OCI-M2 (cell line): ENCODE data around the gene STH.
"Not testable (repeated sequence)": the region's sequence is repeated elsewhere in the genome, so short reads cannot be mapped to it uniquely, and the experiment has no call there.

ENCODE experiments used
- DNase-seq: peaks from one replicate; lab custom pipeline; 2025; ENCODE audit not compliant: unreplicated experiment; lab: John Stamatoyannopoulos, UW

The STH gene

GRCh38 chr17:45998987-45999899, at the start of gene STH:
TSS of gene STH (plus strand) at chr17:45999250. CDS start at chr17:45999280, 30 bp downstream.
- DNase-seq = no peak

GRCh38 chr17:45949755-45950320, 49.2 kb upstream of the STH start:
- no peak for DNase-seq

GRCh38 chr17:45950888-45951287, 48.2 kb upstream of the STH start:
- DNase-seq = no peak

GRCh38 chr17:45951403-45951802, 47.6 kb upstream of the STH start:
- no peak for DNase-seq

GRCh38 chr17:45951941-45952340, 47.1 kb upstream of the STH start:
- DNase-seq = peak; percentile 18

GRCh38 chr17:45952814-45953320, 46.2 kb upstream of the STH start:
- no peak for DNase-seq

GRCh38 chr17:45953561-45953960, 45.5 kb upstream of the STH start:
- no peak for DNase-seq

GRCh38 chr17:45954914-45955313, 44.1 kb upstream of the STH start:
- DNase-seq = no peak

- DNase-seq = no peak
Measured at GRCh38 chr17:45955326-45955725, 43.7 kb upstream of the STH start.

GRCh38 chr17:45956090-45956489, 43.0 kb upstream of the STH start:
- DNase-seq = no peak

GRCh38 chr17:45956746-45957145, 42.3 kb upstream of the STH start:
- DNase-seq = not testable (repeated sequence)

GRCh38 chr17:45958307-45958706, 40.7 kb upstream of the STH start:
- DNase-seq = no peak

- DNase-seq = no peak
Measured at GRCh38 chr17:45958994-45959665, 39.9 kb upstream of the STH start.

- DNase-seq = no peak
Measured at GRCh38 chr17:45960311-45960710, 38.7 kb upstream of the STH start.

- DNase-seq = no peak
Measured at GRCh38 chr17:45961206-45961605, 37.8 kb upstream of the STH start.

GRCh38 chr17:45962221-45962972, 36.7 kb upstream of the STH start:
- no peak for DNase-seq

GRCh38 chr17:45963283-45963682, 35.8 kb upstream of the STH start:
- DNase-seq = no peak

GRCh38 chr17:45963889-45964288, 35.2 kb upstream of the STH start:
- DNase-seq = no peak

GRCh38 chr17:45964634-45965033, 34.4 kb upstream of the STH start:
- no peak for DNase-seq

- no peak for DNase-seq
Measured at GRCh38 chr17:45965812-45966211, 33.2 kb upstream of the STH start.
